ENCODE measurements around the gene NTRK2.

The NTRK2 gene

GRCh38 chr9:84669288-84670137, at the start of gene NTRK2:
Gene NTRK2 (plus strand): TSS chr9:84669729. CDS start chr9:84670749, 1,020 bp downstream.
- H3K27me3 ChIP-seq (ENCODE audit: insufficient read depth, low read length), result no peaks in the 10 kb centered on the region
- H3K79me2 ChIP-seq (ENCODE audit: insufficient read depth, low read length), result no peaks in the 10 kb centered on the region
- H3K4me2 ChIP-seq (ENCODE audit: low read length), result no peak within 1 kb of the TSS

DNA sequence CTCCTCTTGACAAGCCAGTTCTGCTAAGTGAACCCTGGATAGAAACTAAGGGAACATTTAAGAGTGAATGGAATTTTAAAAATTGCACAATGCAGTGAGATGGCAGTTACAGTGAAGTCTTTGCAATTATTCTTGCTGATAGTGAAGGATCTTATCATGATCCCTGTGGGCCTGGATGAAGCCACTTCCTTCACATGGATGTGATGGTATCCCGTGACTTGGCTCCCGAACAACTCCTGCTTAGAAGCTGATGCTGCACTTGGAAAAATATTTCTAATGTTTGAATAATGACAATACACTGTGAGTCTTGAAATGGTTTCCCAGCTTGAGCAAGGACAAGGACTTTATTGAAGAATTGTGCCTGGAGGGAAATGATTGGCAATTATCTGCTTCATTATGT, 49.2 kb upstream of the NTRK2 start:
- Histone ChIP-seq H3F3A (ENCODE audit: insufficient read depth, low read length) (no peaks in the 10 kb centered on the region), H3K9ac (ENCODE audit: low read length) (no peak overlapping the region), H3K4me1 (ENCODE audit: insufficient read depth, low read length, severe bottlenecking) (no peaks in the 10 kb centered on the region), H3K27ac (ENCODE audit: low read depth, low read length, poor library complexity, severe bottlenecking) (no peak overlapping the region), H3K27me3 (ENCODE audit: insufficient read depth, low read length) (no peaks in the 10 kb centered on the region), H3K36me3 (ENCODE audit: insufficient read depth, low read length) (no peaks in the 10 kb centered on the region), H3K4me2 (ENCODE audit: low read length) (no peak overlapping the region), H3K79me2 (ENCODE audit: insufficient read depth, low read length) (no peaks in the 10 kb centered on the region), H3K4me3 (ENCODE audit: low read depth, low read length, poor library complexity, severe bottlenecking) (no peak overlapping the region), H4K20me1 (ENCODE audit: insufficient read depth, low read length) (no peaks in the 10 kb centered on the region), H2AFZ (ENCODE audit: low read length) (no peak overlapping the region), H3K9me3 (ENCODE audit: low read length) (no peaks in the 10 kb centered on the region), H3K9me2 (ENCODE audit: low read depth, low read length) (no peaks in the 10 kb centered on the region)
- TF ChIP-seq CTCF (IDR thresholded peaks at IDR 0.05; ENCODE audit: low read length) (no peak), EZH2 (IDR thresholded peaks at IDR 0.05; ENCODE audit: borderline replicate concordance, low read length) (no peak)

More at GRCh38 chr9:84669288-84670137, at the start of gene NTRK2:
- Histone ChIP-seq H3K36me3 (ENCODE audit: insufficient read depth, low read length) (no peaks in the 10 kb centered on the region), H3F3A (ENCODE audit: insufficient read depth, low read length) (no peaks in the 10 kb centered on the region), H2AFZ (ENCODE audit: low read length) (no peak within 1 kb of the TSS), H4K20me1 (ENCODE audit: insufficient read depth, low read length) (no peaks in the 10 kb centered on the region), H3K9me2 (ENCODE audit: low read depth, low read length) (no peaks in the 10 kb centered on the region), H3K4me3 (ENCODE audit: low read depth, low read length, poor library complexity, severe bottlenecking) (no peak within 1 kb of the TSS), H3K9me3 (ENCODE audit: low read length) (no peaks in the 10 kb centered on the region), H3K4me1 (ENCODE audit: insufficient read depth, low read length, severe bottlenecking) (no peaks in the 10 kb centered on the region), H3K9ac (ENCODE audit: low read length) (no peak within 1 kb of the TSS), H3K27ac (ENCODE audit: low read depth, low read length, poor library complexity, severe bottlenecking) (no peak within 1 kb of the TSS)
- TF ChIP-seq EZH2 (IDR thresholded peaks at IDR 0.05; ENCODE audit: borderline replicate concordance, low read length) (no peak), CTCF (IDR thresholded peaks at IDR 0.05; ENCODE audit: low read length) (no peak)

GRCh38 chr9:84621811-84622210, 47.7 kb upstream of the NTRK2 start:
- H3K4me1 ChIP-seq (ENCODE audit: insufficient read depth, low read length, severe bottlenecking), result no peaks in the 10 kb centered on the region
- no peaks in the 10 kb centered on the region for H4K20me1 ChIP-seq (ENCODE audit: insufficient read depth, low read length)
- no peak overlapping the region for H3K4me3 ChIP-seq (ENCODE audit: low read depth, low read length, poor library complexity, severe bottlenecking)
- no peak overlapping the region for H3K9ac ChIP-seq (ENCODE audit: low read length)
- H3K4me2 ChIP-seq (ENCODE audit: low read length), result no peak overlapping the region
- H3K9me2 ChIP-seq (ENCODE audit: low read depth, low read length), result no peaks in the 10 kb centered on the region
- no peaks in the 10 kb centered on the region for H3K79me2 ChIP-seq (ENCODE audit: insufficient read depth, low read length)
- H3K36me3 ChIP-seq (ENCODE audit: insufficient read depth, low read length), result no peaks in the 10 kb centered on the region
- H2AFZ ChIP-seq (ENCODE audit: low read length), result no peak overlapping the region
- TF ChIP-seq CTCF (IDR thresholded peaks at IDR 0.05; ENCODE audit: low read length) (no peak), EZH2 (IDR thresholded peaks at IDR 0.05; ENCODE audit: borderline replicate concordance, low read length) (no peak)
- no peak overlapping the region for H3K27ac ChIP-seq (ENCODE audit: low read depth, low read length, poor library complexity, severe bottlenecking)
- no peaks in the 10 kb centered on the region for H3K27me3 ChIP-seq (ENCODE audit: insufficient read depth, low read length)
- H3K9me3 ChIP-seq (ENCODE audit: low read length), result no peaks in the 10 kb centered on the region
- no peaks in the 10 kb centered on the region for H3F3A ChIP-seq (ENCODE audit: insufficient read depth, low read length)
